Stomach (tissue), 9 donors: Measurements from ENCODE around the gene ATF2. TPM values are rescaled to one million over a fixed set of nuclear protein-coding genes. Genes with fewer than 3 reads are reported as not detected.

ENCODE experiments used
- DNase-seq, 2 donors: peaks; one replicate each; pipeline versions ENCODE4 v3.0.0 to v3.0.0-alpha.2; 2013 to 2019
- H3K27ac ChIP-seq, 5 donors: fragments of 200-600 bp in 4 of 5; sonication (generic) in 4 of 5; one replicate each; pipeline ENCODE4 v1.5.1; 2013 to 2019; ENCODE audit warnings: mild to moderate bottlenecking in 1 of 5, moderate library complexity in 1 of 5
- H3K27me3 ChIP-seq, 3 donors: fragments of 200-600 bp; sonication (generic); one replicate each; pipeline ENCODE4 v1.5.1; 2017 to 2019; ENCODE audit warnings: mixed run types in 1 of 3
- H3K36me3 ChIP-seq, 4 donors: fragments of 200-600 bp; sonication (generic); 1 replicate in 3 of 4; 2 replicates in 1 of 4; pipeline ENCODE4 v1.5.1; 2016 to 2019
- H3K4me1 ChIP-seq, 4 donors: fragments of 200-600 bp; sonication (generic); one replicate each; pipeline ENCODE4 v1.5.1; 2016 to 2019
- H3K4me3 ChIP-seq, 4 donors: fragments of 200-600 bp; sonication (generic) in 3 of 4; one replicate each; pipeline ENCODE4 v1.5.1; 2016 to 2019; ENCODE audit warnings: mild to moderate bottlenecking in 1 of 4
- H3K9me3 ChIP-seq, 4 donors: fragments of 200-600 bp; sonication (generic); one replicate each; pipeline ENCODE4 v1.5.1; 2016 to 2019
- EP300 ChIP-seq: sonication (generic); formaldehyde crosslinking; IDR thresholded peaks from one replicate; pipeline ENCODE4 v1.6.1; 2017; ENCODE audit warnings: antibody characterized with exemption
- POLR2A ChIP-seq, 4 donors: fragments of 450-650 bp; IDR thresholded peaks; one replicate each; pipeline ENCODE4 v1.6.1; 2016; ENCODE audit warnings: antibody characterized with exemption in 4 of 4, control low read depth in 2 of 4, mild to moderate bottlenecking in 1 of 4, moderate library complexity in 1 of 4
- POLR2AphosphoS5 ChIP-seq, 3 donors: sonication (generic); formaldehyde crosslinking; IDR thresholded peaks; one replicate each; pipeline ENCODE4 v1.6.1; 2016; ENCODE audit warnings: antibody characterized with exemption in 3 of 3
- WGBS, 5 donors: extraction: QIAGEN DNeasy Blood & Tissue Kit in 3 of 5; methylation state at CpG; one replicate each; pipeline versions ENCODE4 v1.1.5 to v1.1.7; 2013 to 2018; 5-methylcytosine and 5-hydroxymethylcytosine counted together
- intact Hi-C: fragments of 100-400 bp; cut with DNase I; formaldehyde crosslinking; loops from one replicate; pipeline ENCODE4 v1.15.1; 2023; ENCODE audit warnings: low total_unique reads
- polyA plus RNA-seq, 3 donors: library from polyadenylated mRNA; stranded (reverse); fragments of 200-250 nt; gene quantifications; one replicate each; pipeline ENCODE4 v1.2.3, GENCODE V29; 2013
- total RNA-seq, 5 donors: library from RNA; depleted of rRNA; stranded (reverse); fragments of >200 nt; gene quantifications; one replicate each; pipeline versions ENCODE4 v1.1.0 to v1.2.3, GENCODE V29; 2014 to 2016
- TF ChIP-seq, protein P1 (sequence below), 7 experiments: fragments of 450-650 bp in 4 of 7; fragments of 200-600 bp in 3 of 7; sonication (generic) in 3 of 7; IDR thresholded peaks; one replicate each; pipeline ENCODE4 v1.5.1; 2016 to 2019; ENCODE audit warnings: antibody characterized with exemption in 7 of 7, control low read depth in 2 of 7, mild to moderate bottlenecking in 1 of 7
- donor health status: healthy with polysubstance abuse.
- donor health status: Bipolar disorder and iron deficiency.
- donor health status: healthy.

ATF2 gene
- total and polyA plus RNA-seq, 8 donors = 6.7 to 74.1 (median 28.4) TPM

DNA sequence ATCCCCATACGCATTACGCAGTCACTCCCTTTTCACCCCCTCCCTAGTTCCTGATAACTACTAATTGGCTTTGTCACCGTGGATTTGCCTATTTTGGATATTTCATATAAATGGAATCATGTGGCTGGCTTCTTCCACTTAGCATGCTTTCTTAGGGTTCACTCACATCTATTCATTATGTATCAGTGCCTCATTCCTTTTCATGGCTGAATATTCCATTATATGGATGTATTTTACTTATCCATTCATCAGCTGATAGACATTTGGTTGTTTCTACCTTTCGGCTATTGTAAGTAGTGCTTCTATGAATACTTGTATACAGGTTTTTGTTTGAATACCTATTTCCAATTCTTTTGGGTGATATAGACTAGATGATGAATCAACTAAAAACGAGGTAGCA, 8.6 kb upstream of the ATF2 start:
- no peak overlapping the region for H3K27ac ChIP-seq
- TF ChIP-seq POLR2A (IDR thresholded peaks at IDR 0.05) = no peak
- TF ChIP-seq, protein P1, sequence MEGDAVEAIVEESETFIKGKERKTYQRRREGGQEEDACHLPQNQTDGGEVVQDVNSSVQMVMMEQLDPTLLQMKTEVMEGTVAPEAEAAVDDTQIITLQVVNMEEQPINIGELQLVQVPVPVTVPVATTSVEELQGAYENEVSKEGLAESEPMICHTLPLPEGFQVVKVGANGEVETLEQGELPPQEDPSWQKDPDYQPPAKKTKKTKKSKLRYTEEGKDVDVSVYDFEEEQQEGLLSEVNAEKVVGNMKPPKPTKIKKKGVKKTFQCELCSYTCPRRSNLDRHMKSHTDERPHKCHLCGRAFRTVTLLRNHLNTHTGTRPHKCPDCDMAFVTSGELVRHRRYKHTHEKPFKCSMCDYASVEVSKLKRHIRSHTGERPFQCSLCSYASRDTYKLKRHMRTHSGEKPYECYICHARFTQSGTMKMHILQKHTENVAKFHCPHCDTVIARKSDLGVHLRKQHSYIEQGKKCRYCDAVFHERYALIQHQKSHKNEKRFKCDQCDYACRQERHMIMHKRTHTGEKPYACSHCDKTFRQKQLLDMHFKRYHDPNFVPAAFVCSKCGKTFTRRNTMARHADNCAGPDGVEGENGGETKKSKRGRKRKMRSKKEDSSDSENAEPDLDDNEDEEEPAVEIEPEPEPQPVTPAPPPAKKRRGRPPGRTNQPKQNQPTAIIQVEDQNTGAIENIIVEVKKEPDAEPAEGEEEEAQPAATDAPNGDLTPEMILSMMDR (IDR thresholded peaks at IDR 0.05) = no peak
- TF ChIP-seq POLR2AphosphoS5 (IDR thresholded peaks at IDR 0.05) = no peak
- no peak for TF ChIP-seq EP300
- H3K27me3 ChIP-seq = no peaks in the 10 kb centered on the region
- H3K36me3 ChIP-seq = peaks cover 21 to 59% (median 51%) of the 10 kb centered on the region in 4 donors
- H3K4me1 ChIP-seq = peaks cover 0 to 32% (median 20%) of the 10 kb centered on the region in 4 donors
- intact Hi-C loops = no loop called here
- 68 to 77% (median 74%) methylated on average over 5 of the region's 5 CpGs for WGBS, 5 donors
- no peaks in the 10 kb centered on the region for H3K9me3 ChIP-seq
- no peak for DNase-seq
- no peak overlapping the region for H3K4me3 ChIP-seq

DNA sequence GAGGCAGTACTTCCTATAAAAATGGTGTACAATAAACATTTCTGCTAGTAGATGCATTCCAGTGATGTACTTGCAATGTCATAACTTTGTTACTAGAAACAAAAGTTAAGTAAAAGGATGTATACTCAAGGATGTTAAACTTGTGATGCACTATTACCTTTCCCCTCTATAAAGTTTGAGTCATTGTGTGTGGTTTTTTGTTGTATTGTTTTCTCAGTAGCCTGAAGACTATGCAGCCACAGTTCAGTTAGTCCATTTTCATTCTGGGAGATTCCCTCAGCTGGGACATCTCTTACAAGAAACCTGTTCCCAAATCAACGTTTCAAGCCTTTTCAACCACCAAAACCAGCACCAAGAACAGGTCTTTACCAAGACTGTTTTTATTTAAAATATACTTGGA, 7.9 kb upstream of the ATF2 start:
- Histone ChIP-seq H3K9me3 (no peaks in the 10 kb centered on the region), H3K27me3 (no peaks in the 10 kb centered on the region), H3K27ac (no peak overlapping the region), H3K4me1 (peaks cover 0 to 31% (median 19%) of the 10 kb centered on the region in 4 donors), H3K4me3 (no peak overlapping the region), H3K36me3 (peaks cover 21 to 59% (median 51%) of the 10 kb centered on the region in 4 donors)
- intact Hi-C loops = no loop called here
- WGBS, 5 donors = 64 to 86% (median 82%) methylated on average over 1 of the region's 1 CpG
- no peak for TF ChIP-seq EP300
- TF ChIP-seq POLR2AphosphoS5 (IDR thresholded peaks at IDR 0.05) = no peak
- TF ChIP-seq, protein P1 (IDR thresholded peaks at IDR 0.05) = no peak
- TF ChIP-seq POLR2A (IDR thresholded peaks at IDR 0.05) = no peak
- no peak for DNase-seq

DNA sequence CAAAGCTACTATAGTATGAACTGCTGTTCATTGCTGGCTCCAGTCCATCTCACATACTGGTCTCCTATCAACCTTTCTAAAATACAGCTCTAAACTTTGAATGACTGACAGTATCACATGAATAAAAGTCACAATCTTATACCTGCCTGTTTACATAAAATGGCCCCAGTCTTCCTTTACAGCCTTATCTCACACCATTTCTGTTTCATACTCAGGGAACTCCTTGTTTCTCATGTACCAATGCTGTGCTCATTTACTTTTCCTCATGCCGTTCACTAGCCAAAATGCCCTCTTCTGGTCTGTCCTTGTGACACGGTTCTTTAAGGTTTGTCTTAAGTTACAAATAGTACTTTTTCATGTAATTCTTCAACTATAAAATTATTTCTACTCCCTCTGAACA, 7.3 kb upstream of the ATF2 start:
- no peak overlapping the region for H3K4me3 ChIP-seq
- intact Hi-C loops = no loop called here
- peaks cover 0 to 26% (median 16%) of the 10 kb centered on the region in 4 donors for H3K4me1 ChIP-seq
- no peak for DNase-seq
- 59 to 82% (median 67%) methylated on average over 2 of the region's 2 CpGs for WGBS, 5 donors
- no peaks in the 10 kb centered on the region for H3K27me3 ChIP-seq
- TF ChIP-seq EP300 = no peak
- TF ChIP-seq, protein P1 (IDR thresholded peaks at IDR 0.05) = no peak
- no peak for TF ChIP-seq POLR2A (IDR thresholded peaks at IDR 0.05)
- TF ChIP-seq POLR2AphosphoS5 (IDR thresholded peaks at IDR 0.05) = no peak
- H3K9me3 ChIP-seq = no peaks in the 10 kb centered on the region
- no peak overlapping the region for H3K27ac ChIP-seq
- peaks cover 21 to 59% (median 51%) of the 10 kb centered on the region in 4 donors for H3K36me3 ChIP-seq

DNA sequence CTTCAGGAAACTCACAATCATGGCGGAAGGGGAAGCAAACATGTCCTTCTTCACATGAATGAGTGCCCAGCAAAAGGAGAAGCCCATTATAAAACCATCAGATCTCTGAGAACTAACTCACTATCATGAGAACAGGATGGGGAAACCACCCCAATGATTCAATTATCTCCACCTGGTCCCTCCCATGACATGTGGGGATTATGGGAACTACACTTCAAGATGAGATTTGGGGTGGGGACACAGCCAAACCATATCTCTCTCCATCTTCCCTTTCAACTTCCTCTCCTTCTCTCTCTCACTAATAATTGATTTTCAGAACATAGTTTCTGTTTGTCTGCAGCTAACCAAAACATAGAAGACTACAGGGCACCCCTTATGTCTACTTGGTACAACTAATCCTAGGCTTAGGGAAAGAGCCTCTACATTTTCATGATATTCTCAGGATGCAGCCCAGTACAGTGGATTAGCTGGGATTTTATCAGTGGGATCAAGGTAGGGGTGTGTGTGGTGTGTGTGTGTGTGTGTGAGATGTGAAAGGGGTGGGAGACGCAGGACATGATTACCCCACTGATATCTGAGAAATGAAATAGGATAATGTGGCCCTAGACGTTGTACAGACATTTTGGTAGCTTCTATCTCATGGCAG, 2.8 kb upstream of the ATF2 start:
- no peaks in the 10 kb centered on the region for H3K9me3 ChIP-seq
- intact Hi-C loops = no loop called here
- no peak overlapping the region for H3K4me3 ChIP-seq
- DNase-seq = no peak
- TF ChIP-seq POLR2AphosphoS5 (IDR thresholded peaks at IDR 0.05) = no peak
- TF ChIP-seq, protein P1 (IDR thresholded peaks at IDR 0.05) = no peak
- TF ChIP-seq EP300 = no peak
- no peak for TF ChIP-seq POLR2A (IDR thresholded peaks at IDR 0.05)
- peaks cover 9 to 29% (median 21%) of the 10 kb centered on the region in 4 donors for H3K4me1 ChIP-seq
- H3K27ac ChIP-seq = no peak overlapping the region
- H3K36me3 ChIP-seq = peaks cover 0 to 20% (median 10%) of the 10 kb centered on the region in 4 donors
- WGBS, 5 donors = 72 to 91% (median 81%) methylated on average over 3 of the region's 3 CpGs
- no peaks in the 10 kb centered on the region for H3K27me3 ChIP-seq
